Lower lobe of right lung (tissue), 2 donors: ENCODE measurements around the gene MUC21. TPM values are rescaled to one million over a fixed set of nuclear protein-coding genes. Genes with fewer than 3 reads are reported as not detected.

Source experiments
- ATAC-seq, 2 donors: fragments of 200-7000 bp; cut with Tn5 transposase; one replicate each; pipeline ENCODE4 v1.9.1; 2020 to 2022; ENCODE audit warnings: mild to moderate bottlenecking in 2 of 2, moderate library complexity in 2 of 2
- DNase-seq: peaks from one replicate; pipeline ENCODE4 v3.0.0-alpha.2; 2020
- H3K27ac ChIP-seq: fragments of 200-600 bp; one replicate; pipeline ENCODE4 v1.8.0; 2022
- H3K27me3 ChIP-seq: fragments of 200-600 bp; one replicate; pipeline ENCODE4 v1.8.0; 2022; ENCODE audit warnings: low read depth
- H3K36me3 ChIP-seq: fragments of 200-600 bp; one replicate; pipeline ENCODE4 v1.8.0; 2022; ENCODE audit warnings: mild to moderate bottlenecking
- H3K4me1 ChIP-seq: fragments of 200-600 bp; one replicate; pipeline ENCODE4 v1.8.0; 2022
- H3K4me3 ChIP-seq: fragments of 200-600 bp; one replicate; pipeline ENCODE4 v1.8.0; 2022; ENCODE audit warnings: mild to moderate bottlenecking
- H3K9me3 ChIP-seq: fragments of 200-600 bp; one replicate; pipeline ENCODE4 v1.8.0; 2022
- intact Hi-C: fragments of 100-400 bp; cut with DNase I; formaldehyde crosslinking; loops from one replicate; pipeline ENCODE4 v1.11.0; 2022
- total RNA-seq: library from RNA; stranded (reverse); fragmentation: NEBNext Ultra II Directional; extraction: Animal tissue kit (Norgen Biotek cat#: 25700); gene quantifications from one replicate; pipeline ENCODE4 v1.2.1, GENCODE V29; 2021
- TF ChIP-seq, protein P1 (sequence below): fragments of 200-600 bp; IDR thresholded peaks from one replicate; pipeline ENCODE4 v1.8.0; 2022; ENCODE audit warnings: antibody characterized with exemption, mild to moderate bottlenecking
- donor health status: DM: no; HTN: yes; CAD: no; lungs with severe emphysema.

The MUC21 gene
- total RNA-seq, 1 donor from 2014 or later, result 3.8 TPM

DNA sequence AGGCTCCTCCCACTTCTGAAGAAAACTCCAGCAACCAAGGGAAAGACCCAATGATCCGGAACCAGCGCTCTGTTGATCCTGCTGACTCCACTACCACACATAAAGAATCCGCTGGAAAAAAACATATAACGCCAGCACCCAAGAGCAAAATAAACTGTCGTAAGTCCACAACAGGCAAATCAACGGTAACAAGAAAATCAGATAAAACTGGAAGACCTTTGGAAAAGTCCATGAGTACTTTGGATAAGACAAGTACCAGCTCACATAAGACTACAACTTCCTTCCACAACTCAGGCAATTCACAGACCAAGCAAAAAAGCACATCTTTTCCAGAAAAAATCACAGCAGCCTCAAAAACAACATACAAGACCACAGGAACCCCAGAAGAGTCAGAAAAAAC, 34.7 kb upstream of the MUC21 start:
- Histone ChIP-seq H3K36me3 (no peaks in the 10 kb centered on the region), H3K27ac (no peak overlapping the region), H3K4me3 (no peak overlapping the region), H3K9me3 (no peaks in the 10 kb centered on the region), H3K4me1 (no peaks in the 10 kb centered on the region), H3K27me3 (no peaks in the 10 kb centered on the region)
- DNase-seq (no peak), ATAC-seq (no peak)
- intact Hi-C loops, result no loop called here
- TF ChIP-seq, protein P1, sequence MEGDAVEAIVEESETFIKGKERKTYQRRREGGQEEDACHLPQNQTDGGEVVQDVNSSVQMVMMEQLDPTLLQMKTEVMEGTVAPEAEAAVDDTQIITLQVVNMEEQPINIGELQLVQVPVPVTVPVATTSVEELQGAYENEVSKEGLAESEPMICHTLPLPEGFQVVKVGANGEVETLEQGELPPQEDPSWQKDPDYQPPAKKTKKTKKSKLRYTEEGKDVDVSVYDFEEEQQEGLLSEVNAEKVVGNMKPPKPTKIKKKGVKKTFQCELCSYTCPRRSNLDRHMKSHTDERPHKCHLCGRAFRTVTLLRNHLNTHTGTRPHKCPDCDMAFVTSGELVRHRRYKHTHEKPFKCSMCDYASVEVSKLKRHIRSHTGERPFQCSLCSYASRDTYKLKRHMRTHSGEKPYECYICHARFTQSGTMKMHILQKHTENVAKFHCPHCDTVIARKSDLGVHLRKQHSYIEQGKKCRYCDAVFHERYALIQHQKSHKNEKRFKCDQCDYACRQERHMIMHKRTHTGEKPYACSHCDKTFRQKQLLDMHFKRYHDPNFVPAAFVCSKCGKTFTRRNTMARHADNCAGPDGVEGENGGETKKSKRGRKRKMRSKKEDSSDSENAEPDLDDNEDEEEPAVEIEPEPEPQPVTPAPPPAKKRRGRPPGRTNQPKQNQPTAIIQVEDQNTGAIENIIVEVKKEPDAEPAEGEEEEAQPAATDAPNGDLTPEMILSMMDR, result no peak

DNA sequence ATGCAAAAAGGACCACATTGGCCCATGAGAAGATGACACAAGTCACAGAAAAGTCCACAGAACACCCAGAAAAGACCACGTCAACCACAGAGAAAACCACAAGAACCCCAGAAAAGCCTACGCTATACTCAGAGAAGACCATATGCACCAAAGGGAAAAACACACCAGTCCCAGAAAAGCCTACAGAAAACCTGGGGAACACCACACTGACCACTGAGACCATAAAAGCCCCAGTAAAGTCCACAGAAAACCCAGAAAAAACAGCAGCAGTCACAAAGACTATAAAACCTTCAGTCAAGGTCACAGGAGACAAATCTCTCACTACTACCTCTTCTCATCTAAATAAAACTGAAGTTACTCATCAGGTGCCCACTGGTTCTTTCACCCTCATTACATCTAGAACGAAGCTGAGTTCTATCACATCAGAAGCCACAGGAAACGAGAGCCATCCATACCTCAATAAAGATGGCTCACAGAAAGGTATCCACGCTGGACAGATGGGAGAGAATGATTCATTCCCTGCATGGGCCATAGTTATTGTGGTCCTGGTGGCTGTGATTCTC, 31.5 kb upstream of the MUC21 start:
- H3K36me3 ChIP-seq, result no peaks in the 10 kb centered on the region
- DNase-seq, result no peak
- TF ChIP-seq, protein P1, result no peak
- no peak for ATAC-seq
- H3K9me3 ChIP-seq, result no peaks in the 10 kb centered on the region
- H3K27ac ChIP-seq, result no peak overlapping the region
- no peak overlapping the region for H3K4me3 ChIP-seq
- H3K4me1 ChIP-seq, result peaks cover 17% of the 10 kb centered on the region
- intact Hi-C loops, result no loop called here
- H3K27me3 ChIP-seq, result no peaks in the 10 kb centered on the region

DNA sequence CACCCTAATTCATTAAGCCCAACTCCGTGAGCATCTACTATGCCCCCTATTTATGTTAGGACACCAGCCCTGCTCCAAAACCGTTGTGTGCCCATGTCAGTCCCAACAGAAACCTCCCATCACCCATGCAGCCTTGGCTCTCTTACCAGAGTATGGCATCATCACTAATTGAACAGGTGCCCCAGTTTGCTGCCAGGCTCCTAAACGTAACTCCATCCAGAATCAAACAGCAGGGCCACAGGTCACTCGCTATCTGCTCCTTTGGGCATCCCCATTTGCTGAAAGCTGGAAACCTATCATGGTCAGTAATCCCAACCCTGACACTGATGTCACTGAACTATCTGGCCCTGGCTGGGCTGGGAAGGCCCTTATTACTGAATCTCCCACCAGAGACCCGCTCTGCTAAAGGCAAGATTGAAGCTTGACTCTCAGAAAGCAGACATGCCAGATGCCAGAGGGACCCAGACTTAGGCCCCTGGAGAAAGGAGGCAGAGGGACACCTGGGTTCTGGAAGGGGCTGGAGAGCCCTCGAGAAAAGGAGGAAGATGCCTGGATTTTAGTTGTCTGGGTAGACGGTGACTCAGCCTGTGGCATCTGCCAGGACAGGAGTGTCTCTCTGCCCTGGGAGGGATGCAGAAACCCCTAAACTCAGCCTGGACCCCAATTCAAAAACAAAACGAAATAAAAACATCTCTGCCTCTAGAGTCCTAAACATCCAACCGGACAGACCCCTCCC, 28.7 kb upstream of the MUC21 start:
- intact Hi-C loops, result no loop called here
- Histone ChIP-seq H3K4me1 (peaks cover 17% of the 10 kb centered on the region), H3K27ac (peak overlapping the region; percentile 82), H3K36me3 (no peaks in the 10 kb centered on the region), H3K27me3 (no peaks in the 10 kb centered on the region), H3K4me3 (peak overlapping the region; percentile 57), H3K9me3 (no peaks in the 10 kb centered on the region)
- TF ChIP-seq, protein P1, result no peak
- peak in 1 of 2 donors; percentile 31 for ATAC-seq
- no peak for DNase-seq

DNA sequence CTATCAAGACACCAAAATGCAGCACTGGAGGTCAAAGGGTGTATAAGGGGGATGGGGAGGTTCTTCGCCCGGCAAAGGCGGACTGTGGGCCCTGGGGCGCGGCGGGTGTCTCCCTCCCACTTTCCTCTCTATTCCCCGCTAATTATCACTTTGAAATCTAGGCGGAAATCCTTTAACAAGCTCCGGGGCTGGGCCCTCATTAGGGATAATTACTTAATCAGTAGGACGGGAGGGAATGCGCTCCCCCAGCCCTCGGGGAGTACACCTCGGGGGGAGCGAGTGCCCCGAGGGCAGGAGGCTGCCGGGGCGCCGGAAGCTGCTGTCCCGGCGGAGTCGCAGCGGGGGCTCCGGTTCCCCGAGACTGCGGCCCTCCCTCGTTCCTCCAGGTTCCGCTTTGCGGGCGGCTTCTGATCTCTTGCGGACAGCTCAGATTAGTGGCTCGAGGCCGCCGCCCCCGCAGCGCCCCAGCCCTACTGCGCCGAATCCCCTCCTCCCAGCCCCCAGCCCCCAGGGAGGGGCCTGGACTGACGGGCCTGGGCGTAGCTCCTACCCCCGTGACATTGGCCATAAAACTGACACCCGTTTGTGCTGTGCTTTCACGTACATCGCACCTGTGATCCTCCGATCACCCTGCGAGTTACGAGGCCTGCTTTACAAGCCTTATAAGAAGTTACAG, 28.0 kb upstream of the MUC21 start:
- ATAC-seq (peak; percentile 92 to 95), DNase-seq (peak; percentile 86)
- TF ChIP-seq, protein P1, result no peak
- H3K4me3 ChIP-seq, result peak overlapping the region; percentile 57
- H3K27ac ChIP-seq, result peak overlapping the region; percentile 82
- H3K36me3 ChIP-seq, result no peaks in the 10 kb centered on the region
- no peaks in the 10 kb centered on the region for H3K27me3 ChIP-seq
- intact Hi-C loops, result no loop called here
- peaks cover 19% of the 10 kb centered on the region for H3K4me1 ChIP-seq
- H3K9me3 ChIP-seq, result no peaks in the 10 kb centered on the region

DNA sequence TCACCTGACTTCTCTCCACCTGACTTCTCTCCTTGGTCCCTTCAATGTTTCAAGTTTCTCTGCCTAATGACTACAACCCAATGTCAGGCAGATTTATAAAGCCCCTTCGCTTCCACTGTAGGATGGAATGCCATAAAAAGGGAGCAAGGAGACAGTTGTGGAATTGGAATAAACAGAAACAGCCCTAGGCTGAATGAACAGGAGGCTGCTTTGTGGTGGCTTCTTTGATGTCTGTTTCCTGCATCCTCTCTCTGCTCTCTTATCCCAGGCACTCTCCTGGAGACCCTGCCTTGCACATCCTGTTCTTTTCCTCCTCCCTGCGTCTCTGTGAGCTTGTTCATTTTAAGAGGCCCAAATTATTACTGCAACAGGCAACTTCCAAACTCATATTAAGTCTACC, 25.8 kb upstream of the MUC21 start:
- Histone ChIP-seq H3K4me1 (peaks cover 35% of the 10 kb centered on the region), H3K36me3 (no peaks in the 10 kb centered on the region), H3K4me3 (no peak overlapping the region), H3K27ac (no peak overlapping the region), H3K9me3 (no peaks in the 10 kb centered on the region), H3K27me3 (no peaks in the 10 kb centered on the region)
- TF ChIP-seq, protein P1, result no peak
- no peak for ATAC-seq
- no peak for DNase-seq
- intact Hi-C loops, result no loop called here
